Duodenal mucosa (tissue), 2 donors: ENCODE data around the gene PTPN18.
"Not testable (repeated sequence)": the region's sequence is repeated elsewhere in the genome, so short reads cannot be mapped to it uniquely, and the experiment has no call there.

Source experiments
- H3K27ac ChIP-seq: one replicate; pipeline ENCODE4 v1.7.0; 2013; ENCODE audit warnings: low read depth, low read length
- H3K27me3 ChIP-seq, 2 donors: one replicate each; pipeline ENCODE4 v1.7.0; 2013; ENCODE audit warnings: low read length in 2 of 2, control low read depth in 1 of 2; ENCODE audit not compliant: insufficient read depth in 2 of 2, control insufficient read depth in 1 of 2
- H3K36me3 ChIP-seq, 2 donors: one replicate each; pipeline ENCODE4 v1.7.0; 2013; ENCODE audit warnings: low read length in 2 of 2, control low read depth in 1 of 2; ENCODE audit not compliant: insufficient read depth in 2 of 2, control insufficient read depth in 1 of 2
- H3K4me1 ChIP-seq, 2 donors: one replicate each; pipeline ENCODE4 v1.7.0; 2013; ENCODE audit warnings: low read length in 2 of 2, control low read depth in 1 of 2; ENCODE audit not compliant: insufficient read depth in 2 of 2, control insufficient read depth in 1 of 2
- H3K4me3 ChIP-seq, 2 donors: one replicate each; pipeline ENCODE4 v1.7.0; 2013; ENCODE audit warnings: low read length in 2 of 2, low read depth in 1 of 2
- H3K9ac ChIP-seq, 2 donors: one replicate each; pipeline ENCODE4 v1.7.0; 2013; ENCODE audit warnings: low read length in 2 of 2, low read depth in 1 of 2
- H3K9me3 ChIP-seq, 2 donors: one replicate each; pipeline ENCODE4 v1.7.0; 2013; ENCODE audit warnings: low read length in 2 of 2, control low read depth in 1 of 2; ENCODE audit not compliant: control insufficient read depth in 1 of 2

PTPN18 gene

GRCh38 chr2:130389783-130390182 is 33.9 kb downstream of the PTPN18 start:
- no peak overlapping the region for H3K4me3 ChIP-seq
- peaks cover 14 to 23% of the 10 kb centered on the region in 2 donors for H3K4me1 ChIP-seq
- H3K27me3 ChIP-seq: no peaks in the 10 kb centered on the region
- no peak overlapping the region for H3K27ac ChIP-seq
- no peaks in the 10 kb centered on the region for H3K36me3 ChIP-seq
- H3K9me3 ChIP-seq: no peaks in the 10 kb centered on the region
- H3K9ac ChIP-seq: no peak overlapping the region

DNA sequence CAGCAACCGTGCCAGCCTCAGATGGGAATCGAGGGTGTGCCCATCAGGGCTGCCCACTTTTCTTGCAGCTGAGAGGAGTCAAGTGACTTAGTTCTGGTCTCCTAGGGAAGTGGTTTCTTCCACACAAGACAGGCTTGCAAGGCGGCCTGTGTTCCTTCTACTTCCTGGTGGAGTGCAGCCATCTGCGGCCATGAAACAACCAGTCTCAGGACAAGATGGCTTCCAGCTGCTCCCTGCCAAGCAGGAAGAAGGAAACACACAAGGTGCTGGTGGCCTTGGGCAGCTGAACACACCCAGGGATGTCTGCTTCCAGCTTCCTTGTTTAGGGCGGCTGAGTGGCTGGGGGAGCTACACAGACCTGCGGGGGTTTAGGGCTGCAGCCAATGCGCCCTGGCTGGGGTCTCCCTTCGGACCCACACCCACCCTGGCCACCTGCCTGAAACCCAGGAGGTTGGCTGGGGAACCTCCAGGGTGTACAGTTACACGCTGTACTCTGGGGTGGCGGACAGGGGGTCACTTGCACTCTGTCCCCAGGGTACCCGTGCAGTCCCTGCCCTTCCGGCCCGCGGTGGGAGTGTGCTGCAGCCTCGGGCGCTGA is 34.7 kb downstream of the PTPN18 start:
- no peaks in the 10 kb centered on the region for H3K9me3 ChIP-seq
- H3K36me3 ChIP-seq: no peaks in the 10 kb centered on the region
- peak overlapping the region; percentile 70 to 87 for H3K9ac ChIP-seq
- peak overlapping the region; percentile 84 to 90 for H3K4me3 ChIP-seq
- peak overlapping the region; percentile 86 for H3K27ac ChIP-seq
- H3K27me3 ChIP-seq: no peaks in the 10 kb centered on the region
- H3K4me1 ChIP-seq: peaks cover 12 to 19% of the 10 kb centered on the region in 2 donors

DNA sequence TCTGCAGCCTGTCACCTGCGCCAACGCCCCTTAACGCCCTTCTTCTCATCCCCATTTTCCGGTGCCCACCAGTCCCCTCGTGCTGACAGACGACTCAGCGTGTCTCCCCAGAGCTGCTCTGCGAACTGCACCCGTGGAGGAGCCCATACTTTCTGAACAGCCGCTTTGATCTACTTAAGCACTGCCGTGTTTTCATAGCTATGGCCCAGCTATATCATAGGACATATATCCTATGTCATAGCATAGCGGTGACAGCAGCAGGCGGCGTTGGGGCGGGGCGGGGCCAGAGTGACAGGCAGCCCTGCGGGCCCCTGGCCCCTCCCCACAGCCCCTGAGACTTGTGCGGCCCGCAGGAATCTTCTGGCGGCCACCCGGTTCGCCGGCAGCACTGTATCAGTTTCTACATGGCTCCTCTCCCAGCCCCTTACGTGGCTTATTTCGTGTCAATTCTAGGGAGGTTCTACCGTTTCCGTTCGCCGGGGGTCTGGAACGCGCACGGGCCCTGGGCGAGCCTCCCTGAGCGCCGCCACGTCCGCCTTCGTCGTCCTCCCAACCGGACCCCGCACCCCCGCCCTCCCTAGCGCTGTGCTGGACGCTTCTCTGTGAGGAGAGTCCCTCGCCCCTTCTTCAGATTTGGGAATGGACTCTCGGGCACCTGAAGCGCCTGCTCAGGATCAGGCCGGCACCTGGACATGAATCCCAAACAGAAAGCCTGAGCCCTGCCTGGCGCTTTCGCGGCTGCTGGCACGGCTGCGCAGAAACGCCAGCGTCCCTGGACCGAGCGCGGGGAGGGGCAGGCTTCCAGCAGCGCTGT is 35.4 kb downstream of the PTPN18 start:
- Histone ChIP-seq H3K9ac (peak overlapping the region; percentile 70 to 87), H3K36me3 (no peaks in the 10 kb centered on the region), H3K9me3 (no peaks in the 10 kb centered on the region), H3K27me3 (no peaks in the 10 kb centered on the region), H3K4me1 (peaks cover 9 to 16% of the 10 kb centered on the region in 2 donors), H3K27ac (peak overlapping the region; percentile 86), H3K4me3 (peak overlapping the region; percentile 84 to 90)

DNA sequence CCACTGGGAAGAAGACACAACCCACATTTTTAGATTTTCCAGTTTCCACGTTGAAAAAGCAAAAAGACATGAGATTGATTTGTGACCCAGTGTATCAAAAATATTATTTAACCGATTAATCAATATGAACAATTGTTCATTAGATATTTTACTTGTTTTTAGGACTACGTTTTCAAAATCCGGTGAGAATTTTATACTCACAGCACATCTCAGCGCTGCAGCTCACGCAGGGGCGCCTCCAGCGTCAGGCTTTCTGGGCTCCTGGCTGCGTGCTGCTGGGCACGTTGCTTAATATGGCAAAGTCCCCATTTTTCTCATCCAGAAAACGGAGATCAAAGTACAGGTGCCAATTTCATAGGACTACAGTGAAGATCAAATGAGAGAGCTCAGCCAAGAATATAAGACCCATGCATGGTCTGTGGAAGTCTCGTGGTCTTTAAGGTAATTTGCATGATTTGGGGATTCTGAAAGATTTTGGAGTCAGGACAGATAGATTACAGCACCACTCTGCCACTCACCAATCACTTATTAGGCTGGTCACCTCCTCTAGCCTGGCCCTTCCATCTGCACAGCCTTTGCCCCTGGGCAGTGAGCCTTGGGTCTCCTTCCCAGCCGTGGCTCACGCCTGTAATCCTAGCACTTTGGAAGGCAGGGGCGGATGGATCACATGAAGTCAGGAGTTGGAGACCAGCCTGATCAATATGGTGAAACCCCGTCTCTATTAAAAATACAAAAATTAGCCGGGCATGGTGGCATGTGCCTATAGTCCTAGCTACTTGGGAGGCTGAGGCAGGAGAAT is 36.2 kb downstream of the PTPN18 start:
- Histone ChIP-seq H3K27me3 (no peaks in the 10 kb centered on the region), H3K9me3 (no peaks in the 10 kb centered on the region), H3K4me1 (peaks cover 9 to 16% of the 10 kb centered on the region in 2 donors), H3K4me3 (peak overlapping the region; percentile 84 to 90), H3K27ac (peak overlapping the region; percentile 86), H3K9ac (peak overlapping the region; percentile 33 to 70), H3K36me3 (no peaks in the 10 kb centered on the region)

DNA sequence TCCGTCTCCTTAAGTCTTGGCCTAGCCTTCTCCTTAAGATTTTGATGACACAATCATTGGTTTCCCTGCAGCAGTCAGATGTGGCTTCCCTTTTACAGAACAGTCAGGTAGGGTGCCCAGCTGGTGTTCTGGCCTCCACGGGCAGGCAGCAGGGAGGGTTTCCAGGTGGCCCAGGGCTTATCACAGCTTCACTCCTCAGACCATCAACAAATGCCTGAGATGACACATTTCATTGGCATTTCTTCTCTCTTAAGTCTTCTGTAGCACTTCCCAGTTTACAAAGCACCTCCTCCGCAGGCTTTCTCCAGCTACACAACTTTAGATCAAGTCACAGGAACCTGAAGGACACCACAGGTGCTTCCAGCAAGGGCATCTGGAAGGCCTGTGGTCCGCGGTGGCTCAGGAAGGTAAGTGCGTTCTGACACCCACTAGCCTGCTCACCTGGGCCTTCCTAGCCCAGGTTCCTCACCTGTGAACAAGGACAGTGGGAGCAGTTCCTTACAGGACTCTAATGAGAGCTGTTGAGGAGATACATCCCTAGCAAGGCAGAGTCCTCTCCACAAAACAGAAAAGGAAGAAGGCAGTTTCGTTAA is 37.6 kb downstream of the PTPN18 start:
- Histone ChIP-seq H3K9ac (no peak overlapping the region), H3K4me3 (no peak overlapping the region), H3K9me3 (no peaks in the 10 kb centered on the region), H3K27me3 (no peaks in the 10 kb centered on the region), H3K27ac (no peak overlapping the region), H3K36me3 (no peaks in the 10 kb centered on the region), H3K4me1 (peaks cover 9 to 16% of the 10 kb centered on the region in 2 donors)

- H3K4me1 ChIP-seq, H3K9me3 ChIP-seq, H3K27ac ChIP-seq, H3K4me3 ChIP-seq, H3K9ac ChIP-seq, H3K36me3 ChIP-seq, H3K27me3 ChIP-seq: not testable (repeated sequence)
Observed at GRCh38 chr2:130406280-130406679, 50.4 kb downstream of the PTPN18 start.

DNA sequence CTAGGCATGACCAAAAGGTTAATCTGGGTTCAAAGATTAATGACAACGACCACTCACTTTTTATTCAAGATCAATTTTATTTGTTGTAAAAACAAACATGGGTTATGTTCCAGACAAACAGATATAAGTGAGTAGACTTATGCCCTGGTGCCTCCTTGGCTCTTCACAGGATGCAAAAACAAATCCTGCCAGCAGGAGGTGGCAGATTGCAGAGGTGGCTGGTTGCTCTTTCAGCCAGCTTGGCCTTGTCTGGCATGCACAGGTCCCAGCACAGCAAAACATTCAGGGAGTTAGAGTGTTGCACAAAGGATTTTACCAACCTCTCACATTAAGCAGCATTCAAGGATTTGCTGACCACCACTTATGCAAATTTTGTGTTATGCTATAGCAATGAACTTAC is 60.8 kb downstream of the PTPN18 start:
- not testable (repeated sequence) for H3K27ac ChIP-seq, H3K27me3 ChIP-seq, H3K9ac ChIP-seq, H3K4me3 ChIP-seq, H3K9me3 ChIP-seq, H3K4me1 ChIP-seq, H3K36me3 ChIP-seq

GRCh38 chr2:130418845-130419244 is 63.0 kb downstream of the PTPN18 start:
- H3K27me3 ChIP-seq, H3K27ac ChIP-seq, H3K4me1 ChIP-seq, H3K36me3 ChIP-seq, H3K4me3 ChIP-seq, H3K9me3 ChIP-seq, H3K9ac ChIP-seq: not testable (repeated sequence)
